Endodermal cell (in vitro differentiated cells): ENCODE results near the gene MAP9. TPM values are rescaled to one million over a fixed set of nuclear protein-coding genes. Genes with fewer than 3 reads are reported as not detected.

Experiments used
- DNase-seq: peaks from one replicate; pipeline ENCODE4 v3.0.0-alpha.2; 2017
- H3K27ac ChIP-seq: 2 replicates; pipeline ENCODE4 v1.5.1; 2013; ENCODE audit warnings: mild to moderate bottlenecking, low read depth, low read length, moderate library complexity
- H3K27me3 ChIP-seq: 2 replicates; pipeline ENCODE4 v1.6.1; 2013; ENCODE audit warnings: mild to moderate bottlenecking, low read length, moderate library complexity; ENCODE audit not compliant: insufficient read depth, control insufficient read depth, poor library complexity, severe bottlenecking
- H3K36me3 ChIP-seq: 2 replicates; pipeline ENCODE4 v1.7.0; 2013; ENCODE audit warnings: mild to moderate bottlenecking, low read length, moderate library complexity; ENCODE audit not compliant: control insufficient read depth, insufficient read depth
- H3K4me1 ChIP-seq: one replicate; pipeline ENCODE4 v1.7.0; 2013; ENCODE audit warnings: low read length; ENCODE audit not compliant: control insufficient read depth, insufficient read depth
- H3K4me3 ChIP-seq: 2 replicates; pipeline ENCODE4 v1.5.1; 2013; ENCODE audit warnings: mild to moderate bottlenecking, low read length, moderate library complexity
- H3K9ac ChIP-seq: 2 replicates; pipeline ENCODE4 v1.6.1; 2013; ENCODE audit warnings: mild to moderate bottlenecking, low read length, moderate library complexity; ENCODE audit not compliant: poor library complexity, severe bottlenecking; ENCODE audit errors: extremely low read depth
- H3K9me3 ChIP-seq: 2 replicates; pipeline ENCODE4 v1.6.1; 2013; ENCODE audit warnings: mild to moderate bottlenecking, low read length, moderate library complexity; ENCODE audit not compliant: control insufficient read depth
- H3K27ac Mint-ChIP-seq: 2 replicates; pipeline ENCODE4 v1.8.0; 2020; ENCODE audit warnings: mixed read lengths
- H3K27me3 Mint-ChIP-seq: 2 replicates; pipeline ENCODE4 v1.8.0; 2021; ENCODE audit warnings: mild to moderate bottlenecking, mixed read lengths; ENCODE audit not compliant: insufficient read depth
- H3K36me3 Mint-ChIP-seq: 2 replicates; pipeline ENCODE4 v1.8.0; 2020; ENCODE audit warnings: low read depth, mixed read lengths
- H3K4me1 Mint-ChIP-seq: 2 replicates; pipeline ENCODE4 v1.8.0; 2020; ENCODE audit warnings: mixed read lengths
- H3K4me3 Mint-ChIP-seq: 2 replicates; pipeline ENCODE4 v1.8.0; 2020; ENCODE audit warnings: mild to moderate bottlenecking, moderate library complexity, mixed read lengths
- H3K9me3 Mint-ChIP-seq: 2 replicates; pipeline ENCODE4 v1.8.0; 2020; ENCODE audit warnings: mild to moderate bottlenecking, mixed read lengths
- WGBS, 2 experiments: methylation state at CpG; one replicate each; pipeline versions ENCODE4 v1.1.5 to v1.1.7; 2013; ENCODE audit warnings: missing lambda C conversion rate in 2 of 2, mixed read lengths in 1 of 2; ENCODE audit not compliant: insufficient coverage in 1 of 2, insufficient read length in 1 of 2; 5-methylcytosine and 5-hydroxymethylcytosine counted together
- total RNA-seq, 2 donors: library from RNA; stranded (reverse); fragmentation: NEBNext Ultra II Directional in 1 of 2; extraction: Animal tissue kit (Norgen Biotek cat#: 25700) in 1 of 2; gene quantifications; 2 replicates in 1 of 2; 3 replicates in 1 of 2; pipeline ENCODE4 v1.2.1, GENCODE V29; 2021
- TF ChIP-seq, protein P1 (sequence below): fragments of 200-600 bp; sonication (generic); conservative IDR thresholded peaks from 2 replicates; pipeline ENCODE4 v1.5.0; 2021; ENCODE audit warnings: antibody characterized with exemption, mild to moderate bottlenecking

Gene MAP9
- total RNA-seq, 2 donors from 2014 or later = 26.4 to 39.0 TPM

DNA sequence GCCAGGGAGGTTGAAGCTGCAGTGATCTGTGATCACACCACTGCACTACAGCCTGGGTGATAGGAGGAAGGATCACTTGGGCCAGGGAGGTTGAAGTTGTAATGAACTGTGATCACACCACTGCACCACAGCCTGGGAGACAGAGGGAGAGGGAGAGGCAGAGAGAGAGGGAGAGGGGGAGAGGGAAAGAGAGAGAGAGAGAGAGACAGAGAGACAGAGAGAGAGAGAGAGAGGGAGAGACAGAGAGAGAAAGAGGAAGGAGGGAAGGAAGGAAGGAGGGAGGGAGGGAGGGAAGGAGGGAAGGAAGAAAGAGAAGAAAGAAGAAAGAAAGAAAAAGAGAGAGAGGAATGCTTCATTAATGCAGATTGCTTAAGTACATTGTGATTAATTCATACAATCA lies 15.2 kb upstream of the MAP9 start:
- Mint-ChIP-seq H3K9me3 (no peaks in the 10 kb centered on the region), H3K4me3 (no peak overlapping the region), H3K27me3 (peaks cover 38% of the 10 kb centered on the region), H3K36me3 (no peaks in the 10 kb centered on the region), H3K27ac (no peak overlapping the region), H3K4me1 (no peaks in the 10 kb centered on the region)
- no peak for DNase-seq
- no peaks in the 10 kb centered on the region for H3K36me3 ChIP-seq
- H3K27ac ChIP-seq = no peak overlapping the region
- H3K9ac ChIP-seq = no peak overlapping the region
- TF ChIP-seq, protein P1, sequence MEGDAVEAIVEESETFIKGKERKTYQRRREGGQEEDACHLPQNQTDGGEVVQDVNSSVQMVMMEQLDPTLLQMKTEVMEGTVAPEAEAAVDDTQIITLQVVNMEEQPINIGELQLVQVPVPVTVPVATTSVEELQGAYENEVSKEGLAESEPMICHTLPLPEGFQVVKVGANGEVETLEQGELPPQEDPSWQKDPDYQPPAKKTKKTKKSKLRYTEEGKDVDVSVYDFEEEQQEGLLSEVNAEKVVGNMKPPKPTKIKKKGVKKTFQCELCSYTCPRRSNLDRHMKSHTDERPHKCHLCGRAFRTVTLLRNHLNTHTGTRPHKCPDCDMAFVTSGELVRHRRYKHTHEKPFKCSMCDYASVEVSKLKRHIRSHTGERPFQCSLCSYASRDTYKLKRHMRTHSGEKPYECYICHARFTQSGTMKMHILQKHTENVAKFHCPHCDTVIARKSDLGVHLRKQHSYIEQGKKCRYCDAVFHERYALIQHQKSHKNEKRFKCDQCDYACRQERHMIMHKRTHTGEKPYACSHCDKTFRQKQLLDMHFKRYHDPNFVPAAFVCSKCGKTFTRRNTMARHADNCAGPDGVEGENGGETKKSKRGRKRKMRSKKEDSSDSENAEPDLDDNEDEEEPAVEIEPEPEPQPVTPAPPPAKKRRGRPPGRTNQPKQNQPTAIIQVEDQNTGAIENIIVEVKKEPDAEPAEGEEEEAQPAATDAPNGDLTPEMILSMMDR = no peak
- no peak overlapping the region for H3K4me3 ChIP-seq
- H3K27me3 ChIP-seq = peaks cover 12% of the 10 kb centered on the region
- no peaks in the 10 kb centered on the region for H3K4me1 ChIP-seq
- H3K9me3 ChIP-seq = no peaks in the 10 kb centered on the region

GRCh38 chr4:155388162-155388561 lies 11.4 kb upstream of the MAP9 start:
- Mint-ChIP-seq H3K9me3 (no peaks in the 10 kb centered on the region), H3K27ac (no peak overlapping the region), H3K4me3 (no peak overlapping the region), H3K4me1 (peaks cover 6% of the 10 kb centered on the region), H3K27me3 (peaks cover 31% of the 10 kb centered on the region), H3K36me3 (no peaks in the 10 kb centered on the region)
- TF ChIP-seq, protein P1 = no peak
- Histone ChIP-seq H3K4me3 (no peak overlapping the region), H3K9me3 (no peaks in the 10 kb centered on the region), H3K27ac (no peak overlapping the region), H3K36me3 (no peaks in the 10 kb centered on the region), H3K9ac (no peak overlapping the region), H3K4me1 (no peaks in the 10 kb centered on the region), H3K27me3 (peaks cover 20% of the 10 kb centered on the region)
- WGBS, 2 experiments = 90 to 95% methylated on average over 4 to 5 of the region's 5 CpGs
- no peak for DNase-seq

- TF ChIP-seq, protein P1 = no peak
- no peak for DNase-seq
- H3K9me3 Mint-ChIP-seq = no peaks in the 10 kb centered on the region
- H3K27me3 Mint-ChIP-seq = peaks cover 44% of the 10 kb centered on the region
- H3K36me3 Mint-ChIP-seq = no peaks in the 10 kb centered on the region
- peaks cover 6% of the 10 kb centered on the region for H3K4me1 Mint-ChIP-seq
- H3K4me3 Mint-ChIP-seq = no peak overlapping the region
- peak overlapping the region; percentile 27 for H3K27ac Mint-ChIP-seq
- 93 to 94% methylated on average over 2 to 4 of the region's 4 CpGs for WGBS, 2 experiments
- H3K9ac ChIP-seq = no peak overlapping the region
- H3K27ac ChIP-seq = no peak overlapping the region
- peaks cover 36% of the 10 kb centered on the region for H3K27me3 ChIP-seq
- H3K4me3 ChIP-seq = no peak overlapping the region
- H3K9me3 ChIP-seq = no peaks in the 10 kb centered on the region
- no peaks in the 10 kb centered on the region for H3K36me3 ChIP-seq
- no peaks in the 10 kb centered on the region for H3K4me1 ChIP-seq
Measured at GRCh38 chr4:155383541-155383940, 6.8 kb upstream of the MAP9 start.
